GM20000 (cell line): ENCODE results near the gene MLANA.

ENCODE experiments used
- DNase-seq: peaks from one replicate; pipeline ENCODE4 v3.0.0; 2012; ENCODE audit warnings: low spot score
- TF ChIP-seq, protein P1 (sequence below): IDR thresholded peaks from 2 replicates; pipeline ENCODE4 v1.5.1; 2012; ENCODE audit warnings: mild to moderate bottlenecking, control low read depth; ENCODE audit errors: extremely low read depth, missing control alignments

The MLANA gene

DNA sequence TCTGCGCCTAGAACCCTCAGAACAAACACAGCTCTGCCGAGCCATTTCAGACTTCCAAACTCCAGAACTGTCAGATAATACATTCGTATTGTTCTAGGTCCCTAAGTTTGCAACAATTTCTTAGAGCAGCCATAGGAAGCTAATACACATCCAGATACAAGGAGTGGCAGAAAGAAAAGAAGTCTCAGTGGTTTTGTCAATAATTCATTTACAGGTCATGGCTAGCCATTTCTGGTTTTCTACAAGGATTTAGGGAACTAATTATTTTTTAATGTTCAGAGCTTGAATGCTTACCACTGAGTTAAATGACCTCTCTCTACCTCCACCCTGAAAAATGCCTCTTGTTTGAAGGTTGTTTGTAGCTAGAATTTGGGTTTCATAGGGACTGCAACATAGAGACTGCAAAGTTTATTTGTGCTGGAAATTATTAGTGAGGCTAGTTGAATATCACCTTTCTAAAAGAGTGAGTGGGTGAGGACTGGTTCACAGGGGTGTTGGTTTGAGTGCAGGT is 42.3 kb upstream of the MLANA start:
- no peak for DNase-seq
- TF ChIP-seq, protein P1, sequence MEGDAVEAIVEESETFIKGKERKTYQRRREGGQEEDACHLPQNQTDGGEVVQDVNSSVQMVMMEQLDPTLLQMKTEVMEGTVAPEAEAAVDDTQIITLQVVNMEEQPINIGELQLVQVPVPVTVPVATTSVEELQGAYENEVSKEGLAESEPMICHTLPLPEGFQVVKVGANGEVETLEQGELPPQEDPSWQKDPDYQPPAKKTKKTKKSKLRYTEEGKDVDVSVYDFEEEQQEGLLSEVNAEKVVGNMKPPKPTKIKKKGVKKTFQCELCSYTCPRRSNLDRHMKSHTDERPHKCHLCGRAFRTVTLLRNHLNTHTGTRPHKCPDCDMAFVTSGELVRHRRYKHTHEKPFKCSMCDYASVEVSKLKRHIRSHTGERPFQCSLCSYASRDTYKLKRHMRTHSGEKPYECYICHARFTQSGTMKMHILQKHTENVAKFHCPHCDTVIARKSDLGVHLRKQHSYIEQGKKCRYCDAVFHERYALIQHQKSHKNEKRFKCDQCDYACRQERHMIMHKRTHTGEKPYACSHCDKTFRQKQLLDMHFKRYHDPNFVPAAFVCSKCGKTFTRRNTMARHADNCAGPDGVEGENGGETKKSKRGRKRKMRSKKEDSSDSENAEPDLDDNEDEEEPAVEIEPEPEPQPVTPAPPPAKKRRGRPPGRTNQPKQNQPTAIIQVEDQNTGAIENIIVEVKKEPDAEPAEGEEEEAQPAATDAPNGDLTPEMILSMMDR, result no peak

DNA sequence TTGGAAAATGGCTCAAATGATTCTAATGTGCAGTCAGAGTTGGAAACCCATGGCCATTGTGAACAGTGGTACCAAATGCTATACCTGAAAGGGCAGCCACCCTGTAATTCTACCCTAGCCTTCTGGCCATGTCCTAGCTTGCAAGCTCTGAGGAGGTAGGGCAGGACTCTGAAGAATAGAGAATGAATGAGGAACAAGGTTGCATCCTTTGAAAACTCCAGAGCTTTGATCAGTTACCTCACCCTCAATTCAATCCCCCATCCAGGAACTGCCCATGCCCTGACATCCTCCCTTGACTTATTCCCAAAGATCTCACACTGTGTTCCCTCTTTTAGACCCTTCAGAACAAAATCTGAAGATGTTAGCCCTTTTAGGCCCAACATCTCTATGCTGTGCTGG is 40.0 kb upstream of the MLANA start:
- no peak for DNase-seq
- TF ChIP-seq, protein P1, result no peak

DNA sequence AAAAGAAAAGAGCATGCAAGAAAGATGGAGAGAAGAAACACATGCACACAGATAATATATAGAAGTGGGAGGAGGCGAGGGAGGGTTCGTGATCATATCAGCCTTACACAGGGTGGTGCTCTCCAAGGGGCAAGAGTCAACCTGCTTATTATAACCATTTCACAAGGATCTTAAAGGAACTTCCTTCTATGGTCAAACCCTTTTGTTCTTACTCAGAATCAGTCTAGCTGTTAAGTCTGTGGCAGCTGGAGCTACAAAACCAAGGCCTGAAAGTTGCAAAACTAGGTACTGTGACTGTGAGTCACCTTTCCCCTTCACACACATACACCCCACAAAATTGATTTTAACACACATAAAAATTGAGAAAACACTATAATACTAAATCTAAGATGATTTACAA is 39.2 kb upstream of the MLANA start:
- peak; percentile 72 for DNase-seq
- TF ChIP-seq, protein P1, result no peak

DNA sequence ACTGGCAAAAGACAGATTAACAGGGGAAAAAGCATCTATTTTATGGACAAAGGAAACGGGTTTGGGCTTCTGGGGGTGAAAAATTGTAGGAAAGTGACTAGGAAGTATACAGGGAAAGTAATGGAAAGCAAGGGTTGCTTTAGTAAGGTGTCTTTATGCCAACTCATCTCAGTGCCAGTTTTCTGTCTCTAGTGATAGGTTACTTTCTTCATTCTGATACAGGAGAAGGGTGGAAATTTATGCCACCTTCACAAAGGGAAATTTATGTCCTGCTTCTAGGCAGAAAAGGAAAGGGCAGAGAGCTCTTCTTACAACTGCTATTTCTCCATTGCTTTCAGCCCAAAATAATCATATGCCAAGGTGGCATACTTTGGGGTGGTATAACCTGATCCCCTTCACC is 37.7 kb upstream of the MLANA start:
- no peak for DNase-seq

DNA sequence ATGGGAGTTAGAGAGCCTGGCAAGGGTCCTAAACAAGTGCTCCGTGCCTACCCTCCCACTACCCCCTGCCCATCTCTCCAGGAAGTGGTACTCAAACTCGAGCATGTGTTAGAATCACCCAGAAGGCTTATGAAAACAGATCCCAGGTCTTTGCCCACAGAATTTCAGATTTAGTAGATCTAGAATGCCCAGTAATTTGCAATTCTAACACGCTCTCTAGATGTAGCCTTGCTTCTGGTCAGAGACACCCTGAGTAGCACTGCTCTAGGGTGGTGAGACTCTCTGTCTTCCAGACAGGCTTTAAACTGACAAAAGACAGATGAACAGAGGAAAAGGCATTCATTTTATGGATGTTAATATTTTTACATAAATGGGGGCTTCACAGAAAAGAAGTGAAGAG is 37.1 kb upstream of the MLANA start:
- no peak for DNase-seq
- TF ChIP-seq, protein P1, result no peak

More for the DNA sequence above, 37.7 kb upstream of the MLANA start:
- TF ChIP-seq, protein P1, result no peak

DNA sequence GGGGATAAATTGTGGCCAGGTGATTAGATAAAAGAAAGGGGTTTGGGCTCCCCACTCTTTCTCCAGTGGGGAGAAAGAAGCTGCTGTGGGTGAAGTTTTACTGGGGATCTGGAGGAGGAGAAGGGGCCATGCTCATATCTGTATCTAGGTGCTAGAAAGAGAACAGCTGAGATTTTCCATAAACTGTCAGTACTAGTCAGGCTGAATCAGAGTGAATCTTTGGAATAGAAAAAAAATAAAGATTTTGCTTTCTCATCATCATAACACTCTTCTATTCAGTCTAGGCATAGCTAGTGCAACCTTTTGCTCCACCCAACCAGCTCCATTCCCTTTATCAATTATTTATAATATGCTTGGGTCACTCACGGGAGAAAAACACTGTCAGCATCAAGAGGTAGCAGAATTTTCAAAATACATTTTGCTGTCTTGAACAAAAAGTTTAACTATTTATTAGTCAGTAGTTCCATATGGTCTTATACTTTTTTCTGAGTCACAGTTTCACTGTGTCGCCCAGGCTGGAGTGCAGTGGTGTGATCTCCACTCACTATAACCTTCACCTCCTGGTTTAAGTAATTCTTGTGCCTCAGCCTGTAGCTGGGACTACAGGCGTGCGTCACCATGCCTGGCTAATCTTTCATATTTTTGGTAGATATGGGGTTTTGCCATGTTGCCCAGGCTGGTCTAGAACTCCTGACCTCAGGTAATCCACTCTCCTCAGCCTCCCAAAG is 36.5 kb upstream of the MLANA start:
- no peak for DNase-seq
- TF ChIP-seq, protein P1, result no peak

DNA sequence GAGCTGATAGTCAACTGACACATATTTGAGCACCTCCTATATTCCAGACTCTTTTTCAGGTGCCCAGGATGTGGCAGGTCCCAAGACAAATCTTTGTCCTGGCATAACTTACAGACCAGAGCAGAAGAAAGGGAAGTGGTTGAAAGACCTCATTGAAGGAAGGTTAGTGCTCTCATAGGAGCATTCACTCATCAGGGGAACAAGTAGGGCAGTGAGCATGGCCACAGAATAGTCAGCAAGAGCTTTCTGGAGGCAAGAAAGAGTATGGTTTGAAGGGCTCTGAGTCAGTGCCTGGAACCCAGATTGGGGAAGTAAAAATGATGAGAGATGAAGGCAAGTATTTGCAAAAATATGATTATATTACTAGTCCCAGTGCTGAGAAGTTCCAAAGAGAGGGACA is 32.8 kb upstream of the MLANA start:
- TF ChIP-seq, protein P1, result no peak
- no peak for DNase-seq
